Measurements from ENCODE around the gene GATA5.

Gene GATA5

DNA sequence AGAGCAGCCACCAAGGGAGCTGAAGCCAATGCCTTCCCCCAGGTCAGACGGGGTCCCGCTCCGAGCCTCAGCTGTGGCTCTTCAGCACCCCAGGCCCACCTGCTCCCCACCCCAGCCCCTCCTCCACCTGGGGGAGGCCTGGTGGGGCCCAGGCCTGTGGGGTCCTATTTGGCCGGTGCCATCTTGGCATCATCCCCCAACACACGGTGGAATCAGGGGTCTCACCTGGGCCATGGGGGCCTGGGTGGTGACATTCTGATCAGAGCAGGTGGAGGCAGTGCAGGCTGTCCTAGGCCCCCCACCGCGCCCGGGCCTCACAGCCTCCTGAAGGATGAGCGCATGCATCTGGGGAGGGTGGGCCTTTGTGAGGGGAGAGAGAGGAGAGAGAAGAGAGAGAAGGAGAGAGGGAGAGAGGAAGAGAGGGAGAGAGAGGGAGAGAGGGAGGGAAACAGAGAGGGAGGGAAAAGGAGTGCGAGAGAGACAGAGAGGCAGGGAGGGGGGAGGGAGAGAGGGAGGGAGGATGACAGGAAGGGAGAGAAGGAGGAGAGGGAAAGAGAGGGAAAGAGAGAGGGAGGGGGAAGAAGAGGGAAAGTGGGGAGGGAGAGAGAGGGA lies 24.5 kb downstream of the GATA5 start:
- DNase-seq: no peak

DNA sequence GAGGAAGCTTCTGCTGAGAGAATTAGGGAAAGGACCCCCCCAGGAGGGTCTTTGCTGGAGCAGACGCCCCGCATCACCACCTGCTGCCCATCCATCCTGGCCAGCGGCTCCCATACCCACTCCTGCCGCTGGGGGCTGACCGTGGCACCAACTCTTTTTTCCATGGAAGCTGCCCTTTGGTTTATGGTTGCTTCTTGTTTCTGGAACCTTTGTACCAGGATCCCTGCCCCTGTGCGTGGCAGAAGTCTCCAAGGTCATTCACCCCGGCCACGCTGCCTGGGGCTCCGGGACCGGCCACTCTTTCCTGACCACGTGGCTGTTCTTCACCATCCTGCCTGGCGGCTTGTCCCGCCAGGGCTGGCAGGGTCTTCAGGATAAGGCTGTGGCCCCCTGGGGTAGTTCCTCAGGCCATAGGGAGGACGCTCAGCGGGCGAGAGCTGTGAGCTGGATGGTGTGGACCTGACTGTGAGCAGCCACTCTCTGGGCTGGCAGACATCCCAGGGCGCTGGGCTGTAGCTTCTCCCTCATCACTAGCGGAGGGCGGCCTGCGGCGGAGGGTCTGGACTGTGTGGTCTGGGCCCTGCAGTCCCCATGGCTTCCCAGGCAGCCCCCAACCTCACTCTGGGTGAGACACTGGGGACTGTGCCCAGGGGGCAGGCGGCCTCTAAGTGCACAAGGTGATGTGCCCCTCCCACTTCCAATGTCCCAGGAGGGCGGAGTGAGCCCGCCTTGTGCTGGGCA lies 25.7 kb downstream of the GATA5 start:
- DNase-seq: no peak

DNA sequence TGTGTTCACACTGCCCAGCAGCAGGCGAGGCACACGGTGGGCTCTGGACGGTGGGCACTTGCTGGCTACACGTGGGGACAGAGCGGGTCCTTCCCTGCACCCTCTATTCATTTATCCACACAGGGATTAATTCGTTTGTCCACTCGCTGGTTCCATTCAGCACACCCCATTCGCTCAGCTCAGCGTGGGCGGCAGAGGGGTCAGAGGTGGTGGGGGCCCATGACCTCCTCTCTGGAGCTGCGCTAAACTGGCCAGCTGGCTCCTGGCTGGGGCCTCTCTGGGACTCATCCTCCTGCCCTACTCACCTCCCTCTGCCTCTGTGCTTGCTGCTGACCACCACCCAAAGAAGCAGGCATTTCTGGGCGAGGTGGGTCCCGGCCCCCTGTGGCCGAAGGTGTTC lies 27.0 kb downstream of the GATA5 start:
- no peak for DNase-seq

DNA sequence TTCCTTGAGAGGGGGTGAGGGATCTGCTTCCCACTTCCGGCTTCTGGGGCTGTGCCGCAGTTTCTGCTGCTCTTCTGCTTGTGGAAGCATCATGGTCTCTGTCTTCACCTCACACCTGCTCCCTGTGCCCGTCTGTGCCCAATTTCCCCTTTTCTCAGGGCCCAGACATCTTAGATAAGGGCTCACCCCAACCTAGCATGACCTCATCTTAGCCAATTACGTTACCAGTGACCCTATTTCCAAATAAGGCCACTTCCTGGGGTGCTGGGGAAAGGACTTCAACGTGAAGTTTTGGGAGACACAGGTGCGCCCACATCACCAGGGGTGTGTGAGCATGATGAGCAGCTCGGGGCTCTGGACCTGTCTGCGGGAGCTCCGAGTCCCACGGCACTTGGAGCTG lies 27.8 kb downstream of the GATA5 start:
- no peak for DNase-seq

DNA sequence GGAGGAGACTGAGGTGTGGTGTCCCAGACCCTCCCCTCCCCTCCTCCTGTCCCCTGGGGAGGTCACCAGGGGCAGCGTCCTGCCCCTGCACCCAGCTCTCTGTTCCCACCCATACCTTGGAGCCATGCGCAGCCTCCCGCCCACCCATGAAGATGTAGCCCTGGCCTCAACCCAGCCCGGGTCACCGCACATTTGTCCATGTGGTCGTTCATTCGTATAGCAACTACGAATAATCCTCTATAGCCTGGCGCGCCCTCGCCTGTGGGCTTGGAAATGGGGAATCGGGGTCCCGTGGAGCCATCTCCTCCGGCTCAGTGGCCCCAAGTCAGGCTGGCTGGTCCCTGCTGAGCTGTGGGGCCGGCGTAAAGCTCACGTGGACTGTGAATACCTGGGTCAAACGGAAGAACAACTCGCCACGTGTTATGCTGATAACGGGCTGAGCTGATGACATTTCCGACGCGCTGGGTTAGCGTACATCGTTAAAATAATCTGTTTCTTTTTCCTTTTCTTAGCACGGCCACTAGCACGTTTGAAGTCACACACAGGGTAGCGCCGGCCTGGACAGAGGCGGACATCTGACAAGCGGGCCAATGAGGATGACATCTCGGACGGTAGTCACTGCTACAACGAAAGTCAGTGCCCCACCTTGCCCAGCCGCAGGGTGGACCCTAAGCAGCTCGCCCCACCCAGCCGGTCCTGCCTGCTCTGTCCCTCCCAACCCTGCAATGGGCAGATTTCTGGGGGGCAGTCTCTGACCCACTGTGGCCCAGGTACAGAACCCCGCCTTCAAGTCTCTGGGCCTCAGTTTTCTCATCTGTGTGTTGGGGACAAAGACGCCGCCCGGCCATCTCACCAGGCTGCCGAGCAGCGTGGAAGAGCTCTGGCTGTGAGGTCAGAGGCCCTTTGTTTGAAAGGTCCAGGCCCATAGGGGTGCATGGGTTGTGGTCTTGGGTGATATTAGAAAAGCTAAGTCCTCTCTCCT lies 28.6 kb downstream of the GATA5 start:
- no peak for DNase-seq

DNA sequence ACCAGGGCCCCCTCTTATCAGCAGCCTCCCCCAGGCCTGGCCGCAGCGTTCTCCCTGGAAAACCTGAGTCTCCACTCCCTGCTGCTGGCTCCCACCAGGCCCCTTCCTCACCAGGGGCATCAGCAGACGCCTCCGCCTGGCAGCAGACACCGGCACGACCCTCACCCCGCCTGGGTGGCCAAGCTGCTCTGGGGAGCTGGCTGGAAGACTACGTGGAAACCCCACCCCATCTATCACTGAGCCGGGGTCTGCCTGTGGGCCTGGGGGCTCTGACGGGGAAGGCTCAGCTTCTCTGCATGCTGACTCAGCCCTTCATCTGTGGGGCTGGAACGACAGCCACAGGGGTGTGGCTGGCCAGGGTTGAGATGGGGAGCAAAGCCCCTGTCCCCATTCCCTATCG lies 29.3 kb downstream of the GATA5 start:
- DNase-seq: no peak

DNA sequence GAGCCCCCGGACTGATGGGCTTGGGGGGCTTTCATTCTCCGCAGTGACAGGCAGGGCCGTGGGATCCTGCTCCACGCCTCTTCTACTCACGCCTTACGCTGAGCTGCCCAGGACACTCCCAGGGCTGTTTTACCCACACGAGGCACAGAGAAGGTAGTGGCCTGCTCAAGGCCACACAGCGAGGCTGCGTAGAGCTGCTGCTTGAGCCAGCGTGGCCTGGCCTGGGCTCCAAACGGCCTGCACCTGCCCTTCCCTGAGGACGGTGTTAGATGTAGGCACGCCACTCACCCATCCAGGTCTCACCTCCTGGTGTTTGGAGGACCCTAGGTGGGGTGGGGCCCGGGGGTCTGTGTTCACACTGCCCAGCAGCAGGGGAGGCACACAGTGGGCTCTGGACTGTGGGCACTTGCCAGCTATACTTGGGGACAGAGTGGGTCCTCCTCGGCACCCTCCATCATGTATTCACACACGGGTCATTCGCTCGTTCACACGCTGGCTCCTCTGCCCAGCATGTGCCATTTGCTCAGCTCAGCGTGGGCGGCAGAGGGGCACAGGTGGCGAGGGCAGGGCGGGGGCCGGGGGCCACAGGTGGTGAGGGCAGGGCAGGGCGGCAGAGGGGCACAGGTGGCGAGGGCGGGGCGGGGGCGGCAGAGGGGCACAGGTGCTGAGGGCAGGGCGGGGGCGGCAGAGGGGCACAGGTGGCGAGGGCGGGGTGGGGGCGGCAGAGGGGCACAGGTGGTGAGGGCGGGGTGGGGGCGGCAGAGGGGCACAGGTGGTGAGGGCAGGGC lies 30.0 kb downstream of the GATA5 start:
- no peak for DNase-seq

DNA sequence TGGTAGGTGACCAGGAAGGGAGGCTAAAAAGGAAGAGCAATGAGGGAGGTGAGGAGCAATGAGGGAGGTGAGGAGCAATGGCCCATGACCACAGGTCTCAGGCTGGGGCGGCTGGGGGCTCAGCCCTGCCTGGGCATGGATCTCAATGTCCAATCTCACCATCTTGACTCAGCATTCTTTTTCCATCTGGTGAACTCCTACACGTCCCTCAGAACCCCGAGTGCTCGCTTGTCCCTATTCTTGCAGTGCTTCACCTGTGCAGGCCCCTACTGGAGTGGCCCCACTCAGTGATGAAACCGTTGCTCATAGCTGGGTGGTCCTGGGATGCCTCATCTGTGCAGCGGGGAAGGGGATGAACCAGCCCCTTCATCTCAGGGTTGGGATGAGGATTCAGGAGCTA lies 31.5 kb downstream of the GATA5 start:
- DNase-seq: no peak

DNA sequence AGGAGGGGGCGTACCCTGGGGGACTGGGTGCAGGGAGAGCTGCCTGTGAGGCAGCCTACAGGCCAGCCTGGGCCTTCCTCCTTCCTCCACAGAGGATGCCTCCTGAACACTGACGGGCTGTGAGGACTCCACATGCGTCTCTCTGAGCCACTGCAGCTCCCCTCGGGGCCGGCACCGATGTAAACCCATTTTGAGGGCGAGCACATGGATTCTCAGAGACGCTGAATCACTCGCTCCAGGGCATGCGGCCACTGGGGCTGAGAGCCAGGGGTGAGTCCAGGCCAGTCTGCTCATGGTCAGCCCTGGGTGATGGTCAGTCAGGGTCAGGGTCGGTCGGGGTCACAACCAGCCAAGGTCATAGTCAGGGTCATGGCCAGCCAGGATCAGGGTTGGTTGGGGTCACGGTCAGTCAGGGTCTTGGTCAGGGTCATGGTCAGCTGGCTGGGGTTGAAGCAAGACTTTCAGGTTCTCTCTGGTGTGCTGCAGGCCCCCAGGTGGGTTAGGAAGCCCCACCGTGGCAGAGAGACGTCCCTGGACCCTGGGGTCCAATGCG lies 33.7 kb downstream of the GATA5 start:
- DNase-seq: no peak

DNA sequence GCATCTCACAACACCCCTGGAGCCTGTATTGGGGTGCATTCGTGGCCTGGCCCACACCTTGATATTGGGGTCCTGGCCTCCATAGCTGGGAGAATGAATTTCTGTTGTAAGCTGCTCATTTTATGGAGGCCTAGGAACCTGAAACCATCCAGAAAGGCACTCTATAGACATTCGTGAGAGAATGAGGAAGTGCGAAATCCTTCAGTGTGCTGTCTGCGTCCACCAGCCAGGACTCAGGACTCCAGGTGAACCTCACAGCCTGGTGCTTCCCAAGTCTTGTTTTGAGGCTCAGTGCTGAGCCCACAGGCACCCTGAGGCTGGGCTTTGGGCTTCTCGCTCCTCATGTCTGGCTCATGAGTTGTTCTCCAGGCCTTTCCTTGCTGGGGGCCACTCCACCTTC lies 36.6 kb downstream of the GATA5 start:
- DNase-seq: no peak

DNA sequence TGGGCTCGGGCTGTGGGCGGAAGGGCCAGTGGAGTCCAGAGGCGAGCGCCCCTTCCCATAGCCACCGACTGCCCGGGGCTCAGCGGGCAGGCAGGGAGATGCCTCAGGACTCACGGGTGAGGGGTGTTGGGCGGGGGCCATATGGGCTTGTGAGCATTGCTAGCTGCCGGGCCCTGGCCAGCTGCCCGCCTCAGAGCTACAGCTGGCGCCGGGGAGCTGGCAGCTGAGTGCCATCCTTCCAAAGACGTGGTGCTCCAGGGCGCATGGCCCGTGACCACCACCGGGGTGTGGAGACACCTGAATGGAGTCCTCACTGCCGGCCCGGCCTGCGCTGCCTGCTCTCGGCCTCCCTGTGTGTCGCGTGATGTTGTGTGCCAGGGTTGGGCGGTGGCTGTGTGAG lies 37.9 kb downstream of the GATA5 start:
- no peak for DNase-seq

DNA sequence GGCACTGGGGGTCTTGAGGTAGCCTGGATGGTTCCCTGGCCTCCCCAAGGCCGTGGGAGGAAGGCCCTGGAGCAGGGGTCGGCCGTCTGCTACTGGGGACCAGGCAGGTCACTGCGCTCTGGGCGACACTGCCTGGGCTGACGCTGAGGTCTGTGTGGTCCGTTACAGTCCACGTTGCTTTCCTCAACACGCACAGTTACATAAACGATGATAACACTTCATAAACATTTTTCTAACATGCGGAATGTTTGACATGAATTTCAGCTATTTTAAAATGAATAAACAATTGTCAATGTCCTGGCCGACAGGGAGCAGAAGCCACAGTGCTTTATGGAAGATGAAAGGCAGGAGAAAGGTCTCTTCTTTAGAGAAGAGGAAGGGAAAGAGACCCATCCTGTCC lies 38.3 kb downstream of the GATA5 start:
- no peak for DNase-seq

DNA sequence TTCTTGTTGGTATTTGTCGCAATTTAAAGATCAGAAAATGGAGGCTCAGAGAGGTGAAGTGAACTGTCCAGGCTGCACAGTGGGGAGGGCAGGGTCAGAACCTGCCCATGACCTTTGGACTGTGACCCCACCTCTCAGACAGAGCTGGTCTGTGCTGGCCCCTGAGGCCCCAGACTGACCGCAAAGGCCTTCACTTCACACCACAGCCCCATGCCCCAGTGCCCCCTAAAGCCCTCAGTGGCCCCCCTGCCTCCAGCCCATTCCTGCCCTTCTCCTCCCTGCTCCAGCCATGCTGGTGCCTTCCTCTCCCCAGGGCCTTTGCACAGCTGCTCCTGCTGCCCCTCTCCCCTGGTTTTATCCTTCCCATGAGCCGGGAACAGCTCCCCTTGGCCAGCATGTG lies 39.1 kb downstream of the GATA5 start:
- DNase-seq: no peak

DNA sequence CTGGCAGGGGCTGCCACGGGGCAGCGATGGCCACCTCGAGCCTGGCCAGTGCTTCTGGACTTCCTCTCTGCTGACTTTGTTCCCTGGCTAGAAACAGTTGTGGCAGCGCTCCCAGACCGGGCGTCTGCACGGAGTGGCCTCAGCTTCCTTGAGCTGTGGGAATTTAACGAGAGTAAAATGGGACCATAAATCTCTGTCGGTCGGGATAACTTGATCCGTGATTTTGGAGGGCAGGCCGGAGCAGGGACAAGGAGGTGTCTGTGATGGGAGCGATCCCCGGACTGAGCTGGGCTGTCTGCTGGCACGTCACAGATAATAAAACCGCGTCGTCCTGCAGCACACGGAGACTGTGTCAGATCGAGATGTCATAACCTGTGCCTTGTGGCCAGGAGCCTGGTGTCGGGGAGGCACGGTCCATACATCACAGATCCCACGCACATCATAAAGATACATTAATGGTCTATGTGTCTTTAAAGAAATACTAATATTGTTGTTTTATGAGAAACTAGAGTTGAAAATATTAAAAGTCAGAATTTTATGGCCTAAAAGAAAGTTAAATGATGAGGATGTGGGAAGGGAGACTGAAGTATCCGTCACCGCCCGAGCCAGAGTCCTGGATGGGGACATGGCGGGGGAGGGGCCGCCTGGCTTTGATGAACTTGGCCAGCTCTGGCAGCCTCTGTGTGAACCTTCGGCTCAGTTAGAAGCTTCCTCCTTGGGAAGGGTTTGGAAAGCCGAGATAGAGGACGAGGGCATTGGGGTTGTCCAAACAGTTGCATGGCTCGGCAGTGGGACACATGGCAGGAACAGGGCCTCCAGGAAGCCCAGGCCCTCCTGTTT lies 41.9 kb downstream of the GATA5 start:
- DNase-seq: no peak

DNA sequence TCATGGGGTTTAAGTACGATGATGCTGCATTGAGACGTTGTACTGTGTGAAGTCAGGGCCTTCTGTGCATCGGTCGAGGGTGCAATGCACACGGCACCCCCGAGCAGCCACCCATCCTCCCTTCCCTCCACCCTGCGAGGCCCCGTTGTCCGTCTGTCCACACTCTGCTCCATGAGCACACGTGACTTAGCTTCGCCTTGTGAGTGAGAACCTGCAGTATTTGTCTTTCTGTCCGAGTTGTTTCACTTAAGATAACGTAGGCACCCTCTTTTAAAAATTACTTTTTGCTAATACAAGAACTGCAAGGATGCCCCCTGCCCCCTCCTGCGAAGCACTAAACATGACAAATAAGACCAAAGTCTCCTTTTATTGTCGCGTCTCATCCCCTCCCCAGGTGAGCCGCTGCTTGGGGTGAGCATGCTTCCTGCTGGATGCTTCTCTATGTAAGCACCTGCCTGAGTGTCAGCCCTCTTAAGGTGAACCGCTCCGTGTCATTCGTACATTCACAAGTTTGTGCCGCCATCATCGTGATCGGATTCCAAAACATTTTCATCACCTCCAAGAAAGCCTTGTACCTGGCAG lies 44.8 kb downstream of the GATA5 start:
- no peak for DNase-seq

DNA sequence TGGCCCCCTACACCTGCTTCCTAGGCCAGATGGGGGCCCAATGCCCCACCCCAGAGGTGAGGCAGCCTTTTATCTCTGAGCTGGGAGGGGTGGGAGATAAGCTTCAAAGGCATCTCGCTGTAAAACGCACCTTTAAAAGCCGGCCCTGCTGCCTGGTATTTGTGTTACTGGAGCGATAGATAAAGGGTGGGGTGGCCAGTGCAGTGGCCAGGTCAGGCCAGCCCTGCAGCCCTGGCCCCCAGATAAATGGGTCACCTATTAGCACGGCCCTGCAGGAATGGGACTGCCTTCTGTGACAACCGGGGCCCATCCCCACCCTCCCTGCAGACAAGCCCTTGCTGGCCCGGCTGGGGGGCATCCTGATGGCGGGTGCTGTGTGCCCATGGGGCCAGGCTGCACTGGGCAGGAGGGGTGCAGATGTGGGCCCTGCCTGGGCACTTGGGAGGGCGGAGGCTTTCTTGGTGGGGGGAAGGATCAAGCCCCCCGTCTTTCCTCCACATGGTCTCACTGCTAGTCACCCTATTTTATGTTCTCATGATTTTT lies 45.4 kb downstream of the GATA5 start:
- DNase-seq: no peak

DNA sequence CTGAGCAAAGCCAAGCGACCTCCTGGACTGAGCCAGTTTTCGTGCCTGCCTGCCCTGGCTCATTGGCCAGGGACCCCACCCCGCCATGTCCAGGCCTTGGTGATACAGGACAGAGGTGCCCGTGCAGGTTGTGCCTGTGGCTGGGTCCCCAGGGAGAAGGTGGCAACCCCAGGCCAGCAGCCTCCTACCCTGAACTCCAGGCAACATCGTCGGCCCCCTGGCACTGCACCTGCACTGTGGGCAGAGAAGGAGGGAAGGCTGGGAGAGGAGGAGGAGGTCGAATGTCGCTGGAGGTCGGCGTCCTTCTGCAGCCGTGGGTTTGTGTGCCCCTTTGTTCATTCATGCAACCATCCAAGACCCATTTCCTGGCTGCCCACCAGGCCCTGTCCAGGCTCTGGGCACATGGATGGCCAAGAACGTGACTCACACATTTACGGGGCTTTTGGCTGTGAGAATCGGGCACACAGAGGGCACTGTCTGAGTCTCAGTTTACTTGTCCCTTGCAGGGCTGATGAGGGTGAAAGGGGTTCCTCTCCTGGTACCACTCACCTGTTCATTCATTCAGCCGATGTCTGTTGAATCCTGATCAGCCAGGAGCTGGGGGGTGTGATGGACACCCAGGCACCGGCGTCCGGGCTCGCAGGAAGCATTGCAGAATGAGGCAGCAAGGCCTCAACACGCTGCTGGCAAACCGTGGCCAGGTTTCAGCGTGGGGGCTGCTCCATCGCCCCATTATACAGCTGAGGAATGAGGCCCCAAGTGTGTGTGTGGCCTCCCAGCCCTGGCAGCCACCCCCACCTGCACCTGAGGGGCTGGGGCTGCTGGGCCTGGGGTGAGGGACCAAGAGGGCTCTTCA lies 46.1 kb downstream of the GATA5 start:
- DNase-seq: no peak

DNA sequence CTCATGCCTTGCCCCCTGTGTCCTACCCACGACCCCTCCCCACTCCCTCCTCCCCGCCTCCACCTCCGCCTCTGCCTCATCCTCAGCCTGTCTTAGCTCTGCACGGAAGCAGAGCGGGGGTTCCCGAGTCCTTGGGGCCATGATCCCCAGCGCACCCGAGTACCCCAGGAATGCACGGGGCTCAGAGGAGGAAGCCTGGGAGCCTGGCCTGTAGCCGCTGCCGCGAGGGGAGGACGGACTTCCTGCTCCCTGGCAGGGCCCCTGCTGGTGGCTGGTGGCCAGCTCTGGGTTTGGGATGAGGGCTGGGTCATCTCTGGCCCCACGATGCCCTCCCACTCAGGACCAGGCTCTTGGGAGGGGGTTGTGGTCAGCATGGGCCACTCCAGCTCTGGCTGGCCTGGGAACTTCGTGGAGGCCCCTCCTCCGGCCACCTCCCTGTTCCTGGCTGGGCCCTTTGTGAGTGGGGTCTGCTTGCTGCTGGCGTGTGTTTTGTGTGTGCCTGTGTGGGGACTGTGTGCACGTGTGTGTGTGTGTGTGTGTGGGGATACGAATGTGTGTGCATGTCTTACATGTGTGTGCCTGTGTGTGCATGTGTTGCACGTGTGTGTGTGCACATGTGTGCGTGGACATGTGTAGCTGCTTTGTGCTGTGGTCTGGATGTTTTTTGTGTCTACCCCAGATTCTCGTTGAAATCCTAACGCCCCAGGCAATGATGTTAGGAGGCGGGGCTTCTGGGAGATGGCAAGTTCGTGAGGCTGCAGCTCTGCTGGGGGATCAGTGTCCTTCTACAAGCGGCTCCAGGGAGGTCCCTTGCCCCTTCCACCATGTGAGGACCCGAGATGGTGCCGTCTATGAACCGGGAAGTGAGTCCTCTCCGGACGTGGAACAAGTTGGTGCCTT lies 47.1 kb downstream of the GATA5 start:
- no peak for DNase-seq

DNA sequence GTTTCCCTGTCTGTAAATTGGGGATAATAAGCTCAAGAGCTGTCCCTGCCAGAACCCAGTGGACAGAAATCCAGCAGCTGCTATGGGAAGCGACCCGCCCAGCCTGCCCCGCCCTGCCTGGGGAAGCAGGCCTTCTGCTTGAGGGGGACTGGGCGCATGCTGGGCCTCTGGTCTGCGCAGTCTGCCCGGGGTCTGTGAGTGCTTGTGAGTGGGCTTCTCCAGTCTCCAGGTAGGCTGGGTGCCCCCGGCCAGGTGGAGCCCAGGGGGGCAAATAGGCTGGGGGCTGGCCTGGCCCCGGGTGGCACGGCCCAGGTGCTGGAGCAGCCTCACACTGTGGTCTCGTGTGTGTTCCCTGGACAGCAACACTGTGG lies 47.8 kb downstream of the GATA5 start:
- DNase-seq: no peak
